HFF-Myc (cell line): ENCODE data around the gene GRAMD4.

Source experiments
- DNase-seq: peaks from one replicate; pipeline ENCODE4 v3.0.0-alpha.2; 2011; ENCODE audit warnings: low read depth; ENCODE audit errors: extremely low read depth
- H3K4me3 ChIP-seq: replicated peaks from 2 replicates; pipeline ENCODE4 v1.5.1; 2011; ENCODE audit warnings: low read depth, mild to moderate bottlenecking, control low read depth, low read length
- TF ChIP-seq, protein P1 (sequence below): IDR thresholded peaks from 2 replicates; pipeline ENCODE4 v1.5.1; 2012; ENCODE audit warnings: mild to moderate bottlenecking, low read depth, low read length, control low read depth; ENCODE audit errors: missing control alignments

Gene GRAMD4

GRCh38 chr22:46694416-46695170 is 74.4 kb downstream of the GRAMD4 start:
- TF ChIP-seq, protein P1, sequence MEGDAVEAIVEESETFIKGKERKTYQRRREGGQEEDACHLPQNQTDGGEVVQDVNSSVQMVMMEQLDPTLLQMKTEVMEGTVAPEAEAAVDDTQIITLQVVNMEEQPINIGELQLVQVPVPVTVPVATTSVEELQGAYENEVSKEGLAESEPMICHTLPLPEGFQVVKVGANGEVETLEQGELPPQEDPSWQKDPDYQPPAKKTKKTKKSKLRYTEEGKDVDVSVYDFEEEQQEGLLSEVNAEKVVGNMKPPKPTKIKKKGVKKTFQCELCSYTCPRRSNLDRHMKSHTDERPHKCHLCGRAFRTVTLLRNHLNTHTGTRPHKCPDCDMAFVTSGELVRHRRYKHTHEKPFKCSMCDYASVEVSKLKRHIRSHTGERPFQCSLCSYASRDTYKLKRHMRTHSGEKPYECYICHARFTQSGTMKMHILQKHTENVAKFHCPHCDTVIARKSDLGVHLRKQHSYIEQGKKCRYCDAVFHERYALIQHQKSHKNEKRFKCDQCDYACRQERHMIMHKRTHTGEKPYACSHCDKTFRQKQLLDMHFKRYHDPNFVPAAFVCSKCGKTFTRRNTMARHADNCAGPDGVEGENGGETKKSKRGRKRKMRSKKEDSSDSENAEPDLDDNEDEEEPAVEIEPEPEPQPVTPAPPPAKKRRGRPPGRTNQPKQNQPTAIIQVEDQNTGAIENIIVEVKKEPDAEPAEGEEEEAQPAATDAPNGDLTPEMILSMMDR = no peak
- no peak for DNase-seq
- H3K4me3 ChIP-seq = no peak overlapping the region

DNA sequence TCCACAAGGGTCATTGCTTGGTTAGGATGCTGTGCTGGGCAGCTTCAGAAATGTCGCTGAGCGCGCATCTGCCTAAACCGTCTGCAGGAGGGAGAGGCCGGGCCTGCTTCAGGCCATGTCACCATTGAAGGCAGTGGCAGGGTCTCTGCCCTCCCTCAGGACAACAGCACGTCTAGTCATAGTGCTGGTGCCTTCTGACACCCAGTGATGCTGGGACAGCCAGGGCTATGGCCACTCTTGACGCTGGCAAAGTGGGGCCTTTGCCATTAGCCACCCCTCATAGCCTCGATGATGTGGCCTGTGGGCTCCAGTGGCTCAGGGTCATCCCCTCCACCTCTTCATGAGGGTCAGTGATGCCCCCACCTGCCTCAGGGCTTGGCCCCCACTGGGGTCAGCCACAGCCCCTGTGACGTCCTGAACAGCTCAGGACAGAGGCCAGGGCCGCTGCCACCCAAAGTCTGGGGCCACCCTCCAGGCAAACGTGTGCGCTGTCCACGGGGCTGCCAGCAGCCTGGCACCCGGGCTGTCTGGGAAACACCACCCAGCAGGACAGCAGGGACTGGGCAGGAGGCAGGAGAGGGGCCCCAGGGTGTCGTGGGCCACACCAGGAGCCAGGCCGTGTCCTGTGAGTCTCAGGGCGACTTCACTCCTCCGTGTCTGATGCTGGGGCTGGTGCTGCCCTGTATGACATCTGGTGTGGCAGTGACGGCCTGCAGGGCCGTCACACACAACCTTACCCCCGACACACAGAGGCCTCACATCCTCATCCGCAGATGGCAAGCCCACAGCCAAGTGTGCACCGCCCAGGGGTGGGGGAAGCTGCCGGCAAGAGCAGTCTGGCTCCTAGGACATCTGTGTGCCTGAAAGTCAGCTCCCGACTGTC is 75.4 kb downstream of the GRAMD4 start:
- no peak overlapping the region for H3K4me3 ChIP-seq
- no peak for DNase-seq
- TF ChIP-seq, protein P1 = no peak

- TF ChIP-seq, protein P1 = no peak
- H3K4me3 ChIP-seq = no peak overlapping the region
- no peak for DNase-seq
Observed at GRCh38 chr22:46696229-46696518, 76.0 kb downstream of the GRAMD4 start.

DNA sequence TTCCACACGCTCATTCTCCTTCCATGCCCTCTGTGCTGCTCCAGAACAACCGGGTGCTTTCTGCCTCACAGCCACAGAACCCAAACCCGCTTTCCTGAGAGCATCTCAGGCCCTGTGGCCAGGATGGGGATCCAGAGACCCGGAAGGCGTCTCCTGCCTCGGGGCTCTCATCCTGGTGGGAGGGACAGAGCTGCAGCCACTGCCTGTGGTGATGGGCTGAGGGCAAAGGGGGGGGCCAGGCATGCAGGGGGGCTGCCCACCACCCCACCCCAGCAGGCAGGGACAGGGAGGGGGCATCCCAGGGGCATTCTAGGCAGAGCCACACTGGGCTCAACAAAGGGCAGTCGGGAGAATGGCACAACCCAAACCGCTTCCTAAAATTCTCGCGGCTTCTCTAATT is 76.4 kb downstream of the GRAMD4 start:
- no peak overlapping the region for H3K4me3 ChIP-seq
- TF ChIP-seq, protein P1 = no peak
- DNase-seq = no peak

DNA sequence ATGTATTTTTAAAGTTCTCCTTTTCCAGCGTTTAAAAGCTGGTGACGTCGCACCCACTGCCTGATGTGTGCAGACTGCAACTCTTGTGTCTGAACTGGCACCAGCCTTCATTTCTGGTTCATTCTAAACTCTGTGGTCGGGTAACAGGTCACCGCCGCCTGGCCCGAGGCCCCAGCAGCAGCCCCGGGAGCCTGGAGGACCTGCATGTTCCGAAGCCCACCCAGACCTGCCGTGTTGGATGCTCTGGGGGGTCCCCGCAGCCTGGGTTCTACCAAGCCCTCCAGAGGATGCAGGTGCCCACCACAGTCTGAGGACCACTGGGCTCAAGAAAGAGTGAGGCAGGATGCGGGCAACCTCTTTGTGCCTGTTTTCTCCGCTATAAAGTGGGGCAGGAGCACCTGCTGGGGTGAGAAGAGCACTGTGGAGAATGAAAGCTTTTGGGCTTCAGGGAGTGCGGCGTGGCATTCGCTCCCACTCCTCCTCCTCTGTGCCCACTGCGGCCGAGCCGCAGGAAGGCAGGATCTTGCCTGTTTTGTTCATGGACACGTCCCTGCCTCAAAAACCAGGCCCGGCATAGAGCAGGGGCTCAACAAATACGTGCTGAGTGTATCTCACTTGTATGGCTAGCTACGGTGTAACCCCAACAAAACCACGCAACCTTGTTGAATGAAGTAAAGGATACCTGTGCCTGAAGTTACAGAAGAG is 77.8 kb downstream of the GRAMD4 start:
- TF ChIP-seq, protein P1 = no peak
- no peak for DNase-seq
- no peak overlapping the region for H3K4me3 ChIP-seq

GRCh38 chr22:46699091-46699490 is 78.9 kb downstream of the GRAMD4 start:
- no peak overlapping the region for H3K4me3 ChIP-seq
- TF ChIP-seq, protein P1 = no peak
- no peak for DNase-seq
